ENCODE results near the gene MYRF. TPM values are rescaled to one million over a fixed set of nuclear protein-coding genes. Genes with fewer than 3 reads are reported as not detected.

The MYRF gene
- total RNA-seq, 1 donor from 2014 or later: 0.27 TPM

- intact Hi-C loops (cut with DNase I): no loop called here
- DNase-seq (ENCODE audit: low spot score): no peak
Measured at GRCh38 chr11:61769946-61770683, 17.7 kb downstream of the MYRF start.

- DNase-seq (ENCODE audit: low spot score): no peak
- intact Hi-C loops (cut with DNase I): no loop called here
Measured at GRCh38 chr11:61771195-61771894, 18.9 kb downstream of the MYRF start.

- no peak for DNase-seq (ENCODE audit: low spot score)
- intact Hi-C loops (cut with DNase I): no loop called here
Measured at GRCh38 chr11:61771985-61772455, 19.6 kb downstream of the MYRF start.

GRCh38 chr11:61773356-61773755 is 20.9 kb downstream of the MYRF start:
- DNase-seq (ENCODE audit: low spot score): no peak
- intact Hi-C loops (cut with DNase I): no loop called here

GRCh38 chr11:61773809-61774208 is 21.4 kb downstream of the MYRF start:
- DNase-seq (ENCODE audit: low spot score): no peak
- intact Hi-C loops (cut with DNase I): no loop called here

GRCh38 chr11:61774411-61774810 is 22.0 kb downstream of the MYRF start:
- intact Hi-C loops (cut with DNase I): no loop called here
- no peak for DNase-seq (ENCODE audit: low spot score)

- DNase-seq (ENCODE audit: low spot score): no peak
- intact Hi-C loops (cut with DNase I): no loop called here
Measured at GRCh38 chr11:61775106-61775505, 22.7 kb downstream of the MYRF start.

- intact Hi-C loops (cut with DNase I): no loop called here
- DNase-seq (ENCODE audit: low spot score): no peak
Measured at GRCh38 chr11:61775606-61776554, 23.4 kb downstream of the MYRF start.

GRCh38 chr11:61776561-61777075 is 24.2 kb downstream of the MYRF start:
- intact Hi-C loops (cut with DNase I): no loop called here
- DNase-seq (ENCODE audit: low spot score): no peak

GRCh38 chr11:61777234-61778090 is 25.0 kb downstream of the MYRF start:
- intact Hi-C loops (cut with DNase I): no loop called here
- peak; percentile 81 for DNase-seq (ENCODE audit: low spot score)

GRCh38 chr11:61778357-61778886 is 26.0 kb downstream of the MYRF start:
- no peak for DNase-seq (ENCODE audit: low spot score)
- intact Hi-C loops (cut with DNase I): no loop called here

- intact Hi-C loops (cut with DNase I): no loop called here
- DNase-seq (ENCODE audit: low spot score): no peak
Measured at GRCh38 chr11:61778920-61779650, 26.6 kb downstream of the MYRF start.

GRCh38 chr11:61779666-61780525 is 27.5 kb downstream of the MYRF start:
- no peak for DNase-seq (ENCODE audit: low spot score)
- intact Hi-C loops (cut with DNase I): no loop called here

- intact Hi-C loops (cut with DNase I): no loop called here
- DNase-seq (ENCODE audit: low spot score): no peak
Measured at GRCh38 chr11:61780581-61781162, 28.2 kb downstream of the MYRF start.

GRCh38 chr11:61781585-61781984 is 29.1 kb downstream of the MYRF start:
- DNase-seq (ENCODE audit: low spot score): no peak
- intact Hi-C loops (cut with DNase I): no loop called here

- DNase-seq (ENCODE audit: low spot score): no peak
- intact Hi-C loops (cut with DNase I): no loop called here
Measured at GRCh38 chr11:61782299-61782698, 29.9 kb downstream of the MYRF start.

GRCh38 chr11:61782841-61783240 is 30.4 kb downstream of the MYRF start:
- DNase-seq (ENCODE audit: low spot score): no peak
- intact Hi-C loops (cut with DNase I): no loop called here
